UCSD-AML1 (cell line): Measurements from ENCODE around the gene NCR3LG1.
"Not testable (repeated sequence)": the region's sequence is repeated elsewhere in the genome, so short reads cannot be mapped to it uniquely, and the experiment has no call there.

ENCODE experiments used
- DNase-seq: peaks from one replicate; lab custom pipeline; 2025; ENCODE audit not compliant: unreplicated experiment; lab: John Stamatoyannopoulos, UW

The NCR3LG1 gene

DNA sequence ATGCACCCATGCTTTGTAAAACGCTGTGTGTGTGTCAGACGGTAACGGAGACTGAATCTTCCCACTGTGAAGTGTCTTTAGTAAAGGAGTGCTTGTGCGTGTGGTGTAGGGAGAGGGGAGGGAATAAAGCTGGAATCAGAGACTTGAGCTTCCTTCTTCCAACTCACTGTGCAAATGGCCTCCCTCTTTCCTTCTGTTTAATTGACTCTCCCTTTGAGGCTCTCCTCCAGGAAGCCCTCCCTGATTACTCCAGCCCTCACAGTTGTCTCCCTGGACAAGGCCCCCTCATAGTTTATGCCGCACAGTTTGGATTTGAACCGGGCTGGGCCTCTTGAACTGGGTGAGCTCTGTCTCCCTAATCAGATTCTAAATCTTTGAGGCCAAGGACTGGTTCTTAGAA is 59.8 kb downstream of the NCR3LG1 start:
- no peak for DNase-seq

- no peak for DNase-seq
These were observed 61.0 kb downstream of the NCR3LG1 start for GRCh38 chr11:17412488-17413180.

GRCh38 chr11:17413414-17414316 is 62.1 kb downstream of the NCR3LG1 start:
- DNase-seq = no peak

DNA sequence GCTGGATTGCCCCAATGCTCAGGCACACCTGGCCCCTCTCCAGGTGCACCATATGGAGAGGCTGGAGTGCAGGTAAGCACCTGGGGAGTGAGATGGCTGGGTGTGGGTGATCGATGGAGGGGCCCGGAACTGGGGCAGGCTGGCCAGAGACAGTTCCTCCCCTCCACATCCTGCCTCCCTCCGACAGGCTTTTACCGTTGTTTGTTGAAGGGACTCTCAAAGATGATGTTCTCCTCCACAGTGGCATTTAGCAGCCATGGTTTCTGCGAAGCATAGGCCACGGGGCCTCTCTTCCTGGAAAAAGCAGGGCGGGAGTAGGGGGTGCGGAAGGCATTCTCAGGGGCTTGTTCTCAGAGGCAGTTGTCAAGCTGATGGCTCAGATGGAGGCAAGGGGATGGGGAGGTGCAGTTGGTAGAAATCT is 62.7 kb downstream of the NCR3LG1 start:
- no peak for DNase-seq

- DNase-seq = no peak
These were observed 63.4 kb downstream of the NCR3LG1 start for GRCh38 chr11:17414992-17415391.

GRCh38 chr11:17415523-17416104 is 64.0 kb downstream of the NCR3LG1 start:
- DNase-seq = no peak

GRCh38 chr11:17416492-17416891 is 64.9 kb downstream of the NCR3LG1 start:
- DNase-seq = no peak

GRCh38 chr11:17418444-17419081 is 67.0 kb downstream of the NCR3LG1 start:
- no peak for DNase-seq

- DNase-seq = no peak
These were observed 70.2 kb downstream of the NCR3LG1 start for GRCh38 chr11:17421781-17422180.

DNA sequence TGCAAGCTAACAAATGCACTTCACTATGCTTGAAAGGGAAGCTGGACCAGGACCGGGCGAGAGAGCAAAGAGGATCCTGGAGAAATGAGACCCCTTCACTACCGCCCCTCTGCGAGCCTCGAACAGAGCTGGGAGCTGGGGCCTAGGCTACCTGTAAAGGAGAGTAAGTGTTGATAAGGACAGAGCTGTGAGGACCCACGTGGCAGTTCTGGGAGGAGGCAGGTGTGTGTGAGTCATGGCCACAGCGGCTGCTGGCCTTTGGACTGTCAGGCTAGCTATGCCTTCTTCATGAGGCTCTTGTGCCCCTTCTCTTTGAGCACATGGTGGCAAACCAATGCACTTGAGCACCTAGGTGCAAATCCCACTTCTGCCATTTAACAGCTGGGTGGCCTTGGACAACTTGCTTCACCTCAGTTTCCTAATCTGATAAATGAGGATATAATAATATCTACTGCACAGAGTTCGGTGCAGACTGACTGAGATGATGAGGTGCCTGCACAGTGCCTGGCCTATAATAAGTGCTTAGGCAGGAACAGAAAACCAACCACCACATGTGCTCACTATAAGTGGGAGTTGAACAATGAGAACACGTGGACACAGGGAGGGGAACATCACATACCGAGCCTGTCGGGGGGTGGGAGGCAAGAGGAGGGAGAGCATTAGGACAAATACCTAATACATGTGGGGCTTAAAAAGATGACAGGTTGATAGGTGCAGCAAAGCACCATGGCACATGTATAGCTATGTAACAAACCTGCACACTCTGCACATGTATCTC is 72.1 kb downstream of the NCR3LG1 start:
- DNase-seq = no peak

- DNase-seq = not testable (repeated sequence)
These were observed 74.6 kb downstream of the NCR3LG1 start for GRCh38 chr11:17426233-17426632.
